OCI-LY1 (cell line): ENCODE data around the gene WDR43.

ENCODE experiments used
- H2AFZ ChIP-seq: fragments of 200-600 bp; sonication (generic), shearing (Covaris generic); 2 replicates; pipeline ENCODE4 v1.6.0; 2014; ENCODE audit warnings: antibody characterized with exemption, mild to moderate bottlenecking, low read length
- H3F3A ChIP-seq: fragments of 200-600 bp; sonication (generic), shearing (Covaris generic); 2 replicates; pipeline ENCODE4 v1.6.0; 2014; ENCODE audit warnings: mild to moderate bottlenecking, antibody characterized with exemption, low read length, moderate library complexity; ENCODE audit not compliant: insufficient read depth
- H3K27ac ChIP-seq: fragments of 200-600 bp; sonication (generic); 2 replicates; pipeline ENCODE4 v1.5.1; 2014; ENCODE audit warnings: low read length, mixed run types, mild to moderate bottlenecking, low read depth; ENCODE audit not compliant: poor library complexity, severe bottlenecking
- H3K27me3 ChIP-seq: fragments of 200-600 bp; sonication (generic); 2 replicates; pipeline ENCODE4 v1.6.0; 2014; ENCODE audit warnings: antibody characterized with exemption, mild to moderate bottlenecking, low read length, moderate library complexity; ENCODE audit not compliant: insufficient read depth
- H3K36me3 ChIP-seq: fragments of 200-600 bp; sonication (generic); 2 replicates; pipeline ENCODE4 v1.6.1; 2014; ENCODE audit warnings: mild to moderate bottlenecking, antibody characterized with exemption, low read length, moderate library complexity, mixed read lengths; ENCODE audit not compliant: insufficient read depth
- H3K4me1 ChIP-seq: fragments of 200-600 bp; sonication (generic); 2 replicates; pipeline ENCODE4 v1.5.1; 2014; ENCODE audit warnings: mild to moderate bottlenecking, low read length, moderate library complexity; ENCODE audit not compliant: insufficient read depth, severe bottlenecking
- H3K4me2 ChIP-seq: fragments of 200-600 bp; sonication (generic), shearing (Covaris generic); 2 replicates; pipeline ENCODE4 v1.6.1; 2014; ENCODE audit warnings: low read length
- H3K4me3 ChIP-seq: fragments of 200-600 bp; sonication (generic); 2 replicates; pipeline ENCODE4 v1.5.1; 2014; ENCODE audit warnings: low read length, low read depth, mild to moderate bottlenecking, mixed read lengths; ENCODE audit not compliant: poor library complexity, severe bottlenecking
- H3K79me2 ChIP-seq: fragments of 200-600 bp; shearing (Covaris generic); 2 replicates; pipeline ENCODE4 v1.6.1; 2016; ENCODE audit warnings: mixed run types, low read length, mixed read lengths; ENCODE audit not compliant: insufficient read depth
- H3K9ac ChIP-seq: fragments of 200-600 bp; sonication (generic), shearing (Covaris generic); 2 replicates; pipeline ENCODE4 v1.6.1; 2014; ENCODE audit warnings: mild to moderate bottlenecking, low read length, mixed read lengths
- H3K9me2 ChIP-seq: fragments of 200-600 bp; sonication (generic), shearing (Covaris generic); 2 replicates; pipeline ENCODE4 v1.6.1; 2014; ENCODE audit warnings: low read depth, mild to moderate bottlenecking, low read length, mixed read lengths
- H3K9me3 ChIP-seq: fragments of 200-600 bp; shearing (Covaris generic); 2 replicates; pipeline ENCODE4 v1.6.1; 2014; ENCODE audit warnings: low read length, mixed read lengths
- H4K20me1 ChIP-seq: fragments of 200-600 bp; sonication (generic), shearing (Covaris generic); 2 replicates; pipeline ENCODE4 v1.6.0; 2016; ENCODE audit warnings: mild to moderate bottlenecking, low read length; ENCODE audit not compliant: insufficient read depth
- CTCF ChIP-seq: fragments of 200-600 bp; sonication (generic), shearing (Covaris generic); IDR thresholded peaks from 2 replicates; pipeline ENCODE4 v1.5.1; 2017; ENCODE audit warnings: mild to moderate bottlenecking, antibody characterized with exemption, low read length, moderate library complexity, mixed read lengths
- EZH2 ChIP-seq: fragments of 200-600 bp; sonication (generic), shearing (Covaris generic); IDR thresholded peaks from 2 replicates; pipeline ENCODE4 v1.8.0; 2017; ENCODE audit warnings: borderline replicate concordance, mixed run types, mild to moderate bottlenecking, antibody characterized with exemption, low read length, moderate library complexity, mixed read lengths

WDR43 gene

GRCh38 chr2:28894470-28895188, at the start of gene WDR43:
Gene WDR43, plus strand, starts transcription at chr2:28894667. Its CDS starts 32 bp downstream, at chr2:28894699.
- Histone ChIP-seq H3K9me3 (no peaks in the 10 kb centered on the region), H3K27ac (peak within 1 kb of the TSS; percentile 65)

GRCh38 chr2:28855193-28855592, 39.3 kb upstream of the WDR43 start:
- no peaks in the 10 kb centered on the region for H3F3A ChIP-seq
- no peak overlapping the region for H3K9ac ChIP-seq
- H3K27ac ChIP-seq: no peak overlapping the region
- H4K20me1 ChIP-seq: no peaks in the 10 kb centered on the region
- H3K36me3 ChIP-seq: peaks cover 24% of the 10 kb centered on the region
- H2AFZ ChIP-seq: no peak overlapping the region
- no peak overlapping the region for H3K4me3 ChIP-seq
- H3K27me3 ChIP-seq: no peaks in the 10 kb centered on the region
- no peak for TF ChIP-seq EZH2
- TF ChIP-seq CTCF: no peak
- no peaks in the 10 kb centered on the region for H3K9me3 ChIP-seq
- no peaks in the 10 kb centered on the region for H3K4me1 ChIP-seq
- no peaks in the 10 kb centered on the region for H3K9me2 ChIP-seq
- H3K4me2 ChIP-seq: no peak overlapping the region
- no peaks in the 10 kb centered on the region for H3K79me2 ChIP-seq

More at GRCh38 chr2:28894470-28895188, at the start of gene WDR43:
- Histone ChIP-seq H3K4me3 (peak within 1 kb of the TSS; percentile 86), H3K4me2 (peak within 1 kb of the TSS; percentile 76), H3K9ac (peak within 1 kb of the TSS; percentile 100), H3K27me3 (no peaks in the 10 kb centered on the region), H3K79me2 (peaks cover 51% of the 10 kb centered on the region), H3K9me2 (no peaks in the 10 kb centered on the region), H4K20me1 (peaks cover 13% of the 10 kb centered on the region), H3K36me3 (peaks cover 22% of the 10 kb centered on the region; the same call in 1 of the 2 replicates), H2AFZ (no peak within 1 kb of the TSS), H3F3A (peaks cover 5% of the 10 kb centered on the region; the same call in 1 of the 2 replicates), H3K4me1 (peaks cover 40% of the 10 kb centered on the region)
- no peak for TF ChIP-seq CTCF
- TF ChIP-seq EZH2: no peak

GRCh38 chr2:28855977-28856376, 38.5 kb upstream of the WDR43 start:
- H4K20me1 ChIP-seq: no peaks in the 10 kb centered on the region
- no peaks in the 10 kb centered on the region for H3K9me2 ChIP-seq
- TF ChIP-seq EZH2 (no peak), CTCF (no peak)
- H3K36me3 ChIP-seq: peaks cover 28% of the 10 kb centered on the region
- no peaks in the 10 kb centered on the region for H3K27me3 ChIP-seq
- no peak overlapping the region for H3K4me3 ChIP-seq
- no peak overlapping the region for H3K9ac ChIP-seq
- H3F3A ChIP-seq: no peaks in the 10 kb centered on the region
- H3K4me1 ChIP-seq: no peaks in the 10 kb centered on the region
- H2AFZ ChIP-seq: no peak overlapping the region
- no peaks in the 10 kb centered on the region for H3K9me3 ChIP-seq
- no peak overlapping the region for H3K27ac ChIP-seq
- H3K4me2 ChIP-seq: no peak overlapping the region
- H3K79me2 ChIP-seq: no peaks in the 10 kb centered on the region
